ENCODE results near the gene PRKAR1B.
"Not testable (repeated sequence)": the region's sequence is repeated elsewhere in the genome, so short reads cannot be mapped to it uniquely, and the experiment has no call there.

The PRKAR1B gene

DNA sequence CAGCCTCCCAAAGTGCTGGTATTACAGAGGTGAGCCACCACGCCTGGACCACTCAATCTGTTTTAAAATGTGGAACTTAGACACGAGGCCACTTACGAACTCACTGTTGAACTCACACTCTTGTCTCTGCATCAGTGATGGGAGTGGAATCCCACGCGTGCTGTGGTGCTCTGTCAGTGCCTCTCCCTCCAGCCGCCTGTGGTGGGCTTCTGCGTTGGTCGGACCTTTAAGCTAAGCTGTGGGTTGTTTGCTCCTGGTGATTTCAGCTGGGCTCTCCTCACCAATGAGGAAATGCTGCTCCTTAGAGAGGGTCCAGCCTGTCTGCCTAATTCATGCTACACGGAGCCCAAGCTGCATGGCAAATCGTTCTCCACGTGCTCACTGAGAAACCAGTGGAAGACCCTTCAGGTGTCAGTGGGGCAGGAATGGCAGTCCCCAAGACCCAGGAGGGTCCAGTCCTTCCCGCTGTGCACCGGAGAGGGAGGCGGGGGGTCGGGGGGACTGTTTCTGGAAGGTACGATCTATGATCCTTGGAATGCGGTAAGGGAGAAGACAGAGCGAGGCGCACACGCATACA is 17.9 kb upstream of the PRKAR1B start:
- H3K4me3 ChIP-seq (ENCODE audit: low read length): no peak overlapping the region
- H3K36me3 ChIP-seq (ENCODE audit: control insufficient read depth, insufficient read depth, low read length): peaks cover 12% of the 10 kb centered on the region
- H3K27ac ChIP-seq (ENCODE audit: low read depth, low read length): no peak overlapping the region
- no peak overlapping the region for H3K9ac ChIP-seq (ENCODE audit: low read length)
- H3K27me3 ChIP-seq (ENCODE audit: control insufficient read depth, insufficient read depth, low read length): no peaks in the 10 kb centered on the region
- H3K4me1 ChIP-seq (ENCODE audit: control insufficient read depth, insufficient read depth, low read length): no peaks in the 10 kb centered on the region

DNA sequence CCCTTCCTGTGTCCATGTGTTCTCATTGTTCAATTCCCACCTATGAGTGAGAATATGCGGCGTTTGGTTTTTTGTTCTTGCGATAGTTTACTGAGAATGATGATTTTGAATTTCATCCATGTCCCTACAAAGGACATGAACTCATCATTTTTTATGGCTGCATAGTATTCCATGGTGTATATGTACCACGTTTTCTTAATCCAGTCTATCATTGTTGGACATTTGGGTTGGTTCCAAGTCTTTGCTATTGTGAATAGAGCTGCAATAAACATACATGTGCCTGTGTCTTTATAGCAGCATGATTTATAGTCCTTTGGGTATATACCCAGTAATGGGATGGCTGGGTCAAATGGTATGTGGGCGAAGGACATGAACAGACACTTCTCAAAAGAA is 17.0 kb upstream of the PRKAR1B start:
- not testable (repeated sequence) for H3K4me1 ChIP-seq (ENCODE audit: control insufficient read depth, insufficient read depth, low read length); H3K27me3 ChIP-seq (ENCODE audit: control insufficient read depth, insufficient read depth, low read length); H3K4me3 ChIP-seq (ENCODE audit: low read length); H3K9ac ChIP-seq (ENCODE audit: low read length); H3K27ac ChIP-seq (ENCODE audit: low read depth, low read length)
- peaks cover 15% of the 10 kb centered on the region for H3K36me3 ChIP-seq (ENCODE audit: control insufficient read depth, insufficient read depth, low read length)

DNA sequence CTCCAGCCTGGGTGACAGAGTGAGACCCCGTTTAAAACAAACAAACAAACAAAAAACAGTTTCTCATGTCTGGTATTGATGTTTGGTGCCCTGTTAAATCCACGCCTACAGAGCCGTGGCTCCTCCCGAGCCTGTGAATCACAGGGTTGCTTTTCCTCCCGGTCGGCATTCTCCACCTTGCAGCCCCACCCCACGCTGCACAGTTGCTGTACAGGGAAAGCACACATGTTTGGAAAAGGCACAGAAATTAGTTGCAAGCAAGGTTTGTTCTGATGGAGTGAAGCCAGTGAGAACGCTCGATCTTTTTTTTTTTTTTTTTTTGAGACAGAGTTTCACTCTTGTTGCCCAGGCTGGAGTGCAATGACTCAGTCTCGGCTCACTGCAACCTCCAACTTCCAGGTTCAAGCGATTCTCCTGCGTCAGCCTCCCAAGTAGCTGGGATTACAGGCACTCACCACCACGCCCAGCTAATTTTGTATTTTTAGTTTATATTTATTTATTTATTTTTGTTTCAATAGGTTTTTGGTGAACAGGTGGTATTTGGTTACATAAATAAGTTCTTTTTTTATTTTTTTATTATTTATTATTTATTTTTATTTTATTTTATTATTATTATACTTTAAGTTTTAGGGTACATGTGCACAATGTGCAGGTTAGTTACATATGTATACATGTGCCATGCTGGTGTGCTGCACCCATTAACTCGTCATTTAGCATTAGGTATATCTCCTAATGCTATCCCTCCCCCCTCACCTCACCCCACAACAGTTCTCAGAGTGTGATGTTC is 16.5 kb upstream of the PRKAR1B start:
- H3K27ac ChIP-seq (ENCODE audit: low read depth, low read length); H3K27me3 ChIP-seq (ENCODE audit: control insufficient read depth, insufficient read depth, low read length); H3K4me3 ChIP-seq (ENCODE audit: low read length); H3K4me1 ChIP-seq (ENCODE audit: control insufficient read depth, insufficient read depth, low read length); H3K9ac ChIP-seq (ENCODE audit: low read length): not testable (repeated sequence)
- H3K36me3 ChIP-seq (ENCODE audit: control insufficient read depth, insufficient read depth, low read length): peaks cover 15% of the 10 kb centered on the region

DNA sequence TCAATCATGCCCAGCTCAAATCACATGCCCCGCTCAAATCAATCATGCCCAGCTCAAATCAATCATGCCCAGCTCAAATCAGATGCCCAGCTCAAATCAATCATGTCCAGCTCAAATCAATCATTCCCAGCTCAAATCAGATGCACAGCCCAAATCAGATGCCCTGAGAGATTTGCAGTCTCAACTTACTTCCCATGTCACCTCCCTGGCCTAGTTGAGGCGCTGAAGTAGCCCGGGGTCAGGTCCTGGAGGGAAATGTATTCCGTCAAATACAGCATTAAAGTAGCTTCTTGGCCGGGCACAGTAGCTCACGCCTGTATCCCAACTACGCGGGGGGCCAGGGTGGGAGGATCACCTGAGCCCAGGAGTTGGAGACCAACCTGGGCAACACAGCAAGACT is 15.7 kb upstream of the PRKAR1B start:
- H3K4me1 ChIP-seq (ENCODE audit: control insufficient read depth, insufficient read depth, low read length): no peaks in the 10 kb centered on the region

DNA sequence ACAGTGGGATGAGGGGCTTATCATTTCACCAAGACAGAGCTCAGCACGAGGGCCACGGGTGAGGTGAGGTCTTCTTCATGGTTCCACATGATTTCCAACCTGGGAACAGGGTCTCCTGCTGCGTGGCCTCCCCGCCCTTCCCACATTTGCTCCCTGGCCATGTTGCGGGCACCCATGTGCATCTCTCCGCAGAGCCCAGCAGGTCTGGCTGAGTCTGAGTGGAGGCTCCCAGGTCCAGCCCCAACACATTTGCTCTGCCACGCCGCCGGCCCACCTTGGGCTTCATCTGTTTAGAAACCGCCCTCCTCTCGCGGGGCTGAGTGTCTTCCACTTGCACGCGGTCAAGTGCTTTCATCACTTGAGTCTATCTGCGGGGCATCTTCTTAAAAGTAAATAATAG is 14.8 kb upstream of the PRKAR1B start:
- Histone ChIP-seq H3K4me3 (ENCODE audit: low read length) (no peak overlapping the region), H3K27me3 (ENCODE audit: control insufficient read depth, insufficient read depth, low read length) (no peaks in the 10 kb centered on the region), H3K36me3 (ENCODE audit: control insufficient read depth, insufficient read depth, low read length) (peaks cover 15% of the 10 kb centered on the region), H3K27ac (ENCODE audit: low read depth, low read length) (no peak overlapping the region), H3K4me1 (ENCODE audit: control insufficient read depth, insufficient read depth, low read length) (no peaks in the 10 kb centered on the region), H3K9ac (ENCODE audit: low read length) (no peak overlapping the region)

More for the DNA sequence above, 15.7 kb upstream of the PRKAR1B start:
- H3K27me3 ChIP-seq (ENCODE audit: control insufficient read depth, insufficient read depth, low read length): no peaks in the 10 kb centered on the region
- peaks cover 15% of the 10 kb centered on the region for H3K36me3 ChIP-seq (ENCODE audit: control insufficient read depth, insufficient read depth, low read length)
- H3K4me3 ChIP-seq (ENCODE audit: low read length): no peak overlapping the region
- H3K9ac ChIP-seq (ENCODE audit: low read length): no peak overlapping the region
- no peak overlapping the region for H3K27ac ChIP-seq (ENCODE audit: low read depth, low read length)

DNA sequence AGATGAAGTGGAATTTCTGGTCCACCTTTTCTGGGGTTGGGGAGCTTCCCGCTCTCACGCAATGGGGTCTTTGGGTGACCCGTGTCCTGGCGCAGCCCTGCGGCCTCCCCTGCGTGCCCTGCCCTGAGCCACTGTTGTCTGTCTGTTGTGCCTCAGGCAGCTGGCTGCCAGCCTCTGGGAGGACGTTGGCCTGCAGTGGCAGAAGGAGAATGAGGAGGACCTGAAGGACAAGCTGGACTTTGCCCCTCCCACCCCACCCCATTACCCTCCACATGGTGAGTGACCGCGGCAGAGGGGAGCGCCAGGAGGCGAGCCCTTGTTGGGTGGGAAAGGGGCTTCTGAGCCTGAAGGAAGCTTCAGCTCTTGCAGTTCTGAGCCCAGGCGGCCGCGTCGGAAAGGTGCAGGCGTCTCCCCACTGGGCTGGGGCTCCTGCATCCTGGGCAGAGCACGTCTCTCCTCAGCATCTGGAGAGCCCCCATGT is 14.2 kb upstream of the PRKAR1B start:
- H3K27me3 ChIP-seq (ENCODE audit: control insufficient read depth, insufficient read depth, low read length): no peaks in the 10 kb centered on the region
- H3K36me3 ChIP-seq (ENCODE audit: control insufficient read depth, insufficient read depth, low read length): peaks cover 15% of the 10 kb centered on the region
- H3K27ac ChIP-seq (ENCODE audit: low read depth, low read length): no peak overlapping the region
- H3K4me1 ChIP-seq (ENCODE audit: control insufficient read depth, insufficient read depth, low read length): no peaks in the 10 kb centered on the region
- no peak overlapping the region for H3K9ac ChIP-seq (ENCODE audit: low read length)
- no peak overlapping the region for H3K4me3 ChIP-seq (ENCODE audit: low read length)

DNA sequence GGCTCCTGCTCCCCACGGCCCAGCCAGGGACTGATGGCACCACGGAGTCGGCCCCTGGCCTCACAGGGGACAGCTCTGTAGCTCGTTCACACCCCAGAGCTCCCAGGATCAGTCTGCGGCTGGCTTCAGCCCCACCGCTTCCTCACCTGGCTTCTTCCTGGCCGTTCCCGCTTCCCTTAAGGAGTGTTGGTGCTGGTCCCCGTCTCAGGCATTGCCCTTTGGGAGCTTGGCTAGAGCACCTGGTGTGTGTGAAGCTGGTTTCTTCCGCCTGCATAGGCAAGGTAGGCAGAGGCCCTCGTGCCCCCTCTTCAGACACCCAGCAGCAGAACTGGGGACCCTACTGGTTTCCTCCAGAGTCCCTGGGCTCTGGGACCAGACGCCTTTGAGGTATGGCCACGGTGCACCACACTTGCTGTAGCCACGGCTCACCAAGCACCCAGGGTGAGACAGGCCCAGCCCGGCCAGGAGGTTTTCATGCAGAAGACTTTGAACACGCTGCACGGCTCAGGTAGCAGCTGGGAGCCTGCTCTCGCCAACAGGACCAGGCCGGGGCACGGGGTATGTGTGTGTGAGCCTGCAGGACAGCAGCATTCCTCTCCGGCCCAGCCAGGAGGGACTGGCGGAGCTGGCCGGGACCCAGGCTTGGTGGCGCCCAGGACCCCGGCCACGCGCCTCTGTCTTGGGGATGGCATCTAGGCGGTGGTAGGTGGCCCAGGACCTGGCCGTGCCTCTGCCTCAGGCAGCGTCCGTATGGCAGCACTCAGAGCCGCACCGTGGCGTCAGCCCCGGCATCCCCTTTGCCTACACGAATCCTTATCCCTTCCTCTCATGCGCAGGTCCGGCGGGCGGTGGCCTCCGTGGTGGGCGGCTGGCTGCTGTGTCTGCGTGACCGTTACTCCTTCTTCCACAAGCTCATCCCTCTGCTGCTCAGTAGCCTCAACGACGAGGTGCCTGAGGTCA is 13.2 kb upstream of the PRKAR1B start:
- no peak overlapping the region for H3K9ac ChIP-seq (ENCODE audit: low read length)
- no peaks in the 10 kb centered on the region for H3K4me1 ChIP-seq (ENCODE audit: control insufficient read depth, insufficient read depth, low read length)
- no peak overlapping the region for H3K27ac ChIP-seq (ENCODE audit: low read depth, low read length)
- peaks cover 13% of the 10 kb centered on the region for H3K36me3 ChIP-seq (ENCODE audit: control insufficient read depth, insufficient read depth, low read length)
- no peaks in the 10 kb centered on the region for H3K27me3 ChIP-seq (ENCODE audit: control insufficient read depth, insufficient read depth, low read length)
- H3K4me3 ChIP-seq (ENCODE audit: low read length): no peak overlapping the region

GRCh38 chr7:739455-739982 is 12.4 kb upstream of the PRKAR1B start:
- Histone ChIP-seq H3K4me1 (ENCODE audit: control insufficient read depth, insufficient read depth, low read length) (no peaks in the 10 kb centered on the region), H3K36me3 (ENCODE audit: control insufficient read depth, insufficient read depth, low read length) (peaks cover 9% of the 10 kb centered on the region), H3K9ac (ENCODE audit: low read length) (no peak overlapping the region), H3K27ac (ENCODE audit: low read depth, low read length) (no peak overlapping the region), H3K27me3 (ENCODE audit: control insufficient read depth, insufficient read depth, low read length) (no peaks in the 10 kb centered on the region), H3K4me3 (ENCODE audit: low read length) (no peak overlapping the region)

DNA sequence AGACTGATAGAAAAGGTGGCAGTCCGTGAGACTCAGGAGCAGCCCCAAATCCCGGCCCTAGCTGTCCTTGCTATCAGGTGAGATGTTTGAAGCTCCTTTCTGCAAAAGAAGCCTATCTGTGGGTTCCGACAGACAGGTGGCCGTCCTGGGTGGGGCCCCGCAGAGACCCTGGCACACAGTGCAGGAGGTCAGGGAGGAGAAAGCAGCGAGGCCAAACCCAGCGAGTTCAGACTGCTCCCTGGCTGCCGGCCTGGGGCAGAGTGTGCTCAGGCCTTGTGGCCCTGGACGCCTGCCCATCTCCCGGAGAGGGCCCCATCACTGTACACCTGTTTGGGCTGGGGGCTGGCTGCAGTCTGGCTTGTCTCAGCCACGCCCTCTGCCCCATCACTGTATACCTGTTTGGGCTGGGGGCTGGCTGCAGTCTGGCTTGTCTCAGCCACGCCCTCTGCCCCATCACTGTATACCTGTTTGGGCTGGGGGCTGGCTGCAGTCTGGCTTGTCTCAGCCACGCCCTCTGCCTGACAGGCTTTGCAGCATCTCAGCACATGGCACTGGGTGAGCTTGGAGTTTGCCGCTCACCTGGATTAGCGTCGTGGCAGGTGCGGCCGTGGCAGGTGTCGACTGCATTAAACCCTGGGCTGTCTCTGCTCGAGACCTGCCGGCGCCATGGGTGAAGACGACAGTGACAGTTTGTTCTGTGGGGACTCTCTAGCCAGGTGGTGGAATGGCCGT is 11.8 kb upstream of the PRKAR1B start:
- no peaks in the 10 kb centered on the region for H3K27me3 ChIP-seq (ENCODE audit: control insufficient read depth, insufficient read depth, low read length)
- no peak overlapping the region for H3K27ac ChIP-seq (ENCODE audit: low read depth, low read length)
- H3K36me3 ChIP-seq (ENCODE audit: control insufficient read depth, insufficient read depth, low read length): peaks cover 9% of the 10 kb centered on the region
- H3K4me3 ChIP-seq (ENCODE audit: low read length): no peak overlapping the region
- no peaks in the 10 kb centered on the region for H3K4me1 ChIP-seq (ENCODE audit: control insufficient read depth, insufficient read depth, low read length)
- no peak overlapping the region for H3K9ac ChIP-seq (ENCODE audit: low read length)

DNA sequence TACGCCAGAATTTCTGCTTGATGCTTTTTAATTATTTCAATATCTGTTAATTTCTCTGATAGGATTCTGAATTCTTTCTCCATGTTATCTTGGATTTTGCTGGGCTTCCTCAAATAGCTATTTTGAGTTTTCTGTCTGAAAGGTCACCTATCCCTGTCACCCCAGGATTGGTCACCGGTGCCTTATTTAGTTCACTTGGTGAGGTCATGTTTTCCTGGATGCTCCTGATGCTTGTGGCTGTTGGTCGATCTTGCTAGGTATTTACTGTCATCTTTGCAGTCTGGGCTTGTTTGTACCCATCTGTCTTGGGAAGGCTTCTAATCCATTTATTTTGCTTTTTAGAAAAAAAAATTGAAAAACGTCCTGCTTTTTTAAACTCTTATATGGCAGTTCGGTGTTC is 11.2 kb upstream of the PRKAR1B start:
- no peak overlapping the region for H3K27ac ChIP-seq (ENCODE audit: low read depth, low read length)
- H3K4me1 ChIP-seq (ENCODE audit: control insufficient read depth, insufficient read depth, low read length): no peaks in the 10 kb centered on the region
- no peaks in the 10 kb centered on the region for H3K27me3 ChIP-seq (ENCODE audit: control insufficient read depth, insufficient read depth, low read length)
- no peak overlapping the region for H3K9ac ChIP-seq (ENCODE audit: low read length)
- peaks cover 9% of the 10 kb centered on the region for H3K36me3 ChIP-seq (ENCODE audit: control insufficient read depth, insufficient read depth, low read length)
- H3K4me3 ChIP-seq (ENCODE audit: low read length): no peak overlapping the region

GRCh38 chr7:734808-735207 is 7.7 kb upstream of the PRKAR1B start:
- H3K27me3 ChIP-seq (ENCODE audit: control insufficient read depth, insufficient read depth, low read length): no peaks in the 10 kb centered on the region
- peaks cover 1% of the 10 kb centered on the region for H3K36me3 ChIP-seq (ENCODE audit: control insufficient read depth, insufficient read depth, low read length)
- H3K9ac ChIP-seq (ENCODE audit: low read length): no peak overlapping the region
- peaks cover 2% of the 10 kb centered on the region for H3K4me1 ChIP-seq (ENCODE audit: control insufficient read depth, insufficient read depth, low read length)
- no peak overlapping the region for H3K27ac ChIP-seq (ENCODE audit: low read depth, low read length)
- no peak overlapping the region for H3K4me3 ChIP-seq (ENCODE audit: low read length)
